Left ventricle myocardium superior (tissue), 1 donor: ENCODE measurements around the gene TSPAN32. TPM values are rescaled to one million over a fixed set of nuclear protein-coding genes. Genes with fewer than 3 reads are reported as not detected.

Source experiments
- ATAC-seq: fragments of 200-7000 bp; cut with Tn5 transposase; one replicate; pipeline ENCODE4 v1.9.1; 2020; ENCODE audit warnings: mild to moderate bottlenecking, moderate library complexity
- DNase-seq: peaks from one replicate; pipeline ENCODE4 v3.0.0-alpha.2; 2020
- intact Hi-C: fragments of 100-400 bp; cut with micrococcal nuclease; formaldehyde crosslinking; loops from one replicate; pipeline ENCODE4 v1.11.0; 2022
- total RNA-seq: library from RNA; stranded (reverse); fragmentation: NEBNext Ultra II Directional; extraction: Animal tissue kit (Norgen Biotek cat#: 25700); gene quantifications from one replicate; pipeline ENCODE4 v1.2.1, GENCODE V29; 2021
- donor health status: DM: no; HTN: yes; CAD: no; lungs with severe emphysema.

Gene TSPAN32
- total RNA-seq, 1 donor from 2014 or later = 19.9 TPM

GRCh38 chr11:2309251-2310072, 7.6 kb downstream of the TSPAN32 start:
- intact Hi-C loops = no loop called here
- DNase-seq = no peak
- ATAC-seq = no peak

GRCh38 chr11:2310073-2310785, 8.4 kb downstream of the TSPAN32 start:
- intact Hi-C loops = no loop called here
- DNase-seq (no peak), ATAC-seq (no peak)

GRCh38 chr11:2310786-2311352, 9.1 kb downstream of the TSPAN32 start:
- ATAC-seq (no peak), DNase-seq (no peak)
- intact Hi-C loops = no loop called here

GRCh38 chr11:2311353-2312133, 9.7 kb downstream of the TSPAN32 start:
- intact Hi-C loops = no loop called here
- DNase-seq = no peak
- ATAC-seq = no peak

GRCh38 chr11:2312232-2313042, 10.6 kb downstream of the TSPAN32 start:
- intact Hi-C loops = no loop called here
- DNase-seq = no peak
- no peak for ATAC-seq

- intact Hi-C loops = no loop called here
- ATAC-seq (peak; percentile 13), DNase-seq (peak; percentile 75)
Observed at GRCh38 chr11:2313051-2313951, 11.5 kb downstream of the TSPAN32 start.

GRCh38 chr11:2314136-2314524, 12.3 kb downstream of the TSPAN32 start:
- intact Hi-C loops = no loop called here
- DNase-seq = no peak
- ATAC-seq = no peak

- peak; percentile 88 for ATAC-seq
- intact Hi-C loops = no loop called here
- DNase-seq = peak; percentile 94
Observed at GRCh38 chr11:2314525-2315394, 12.9 kb downstream of the TSPAN32 start.

GRCh38 chr11:2315395-2316168, 13.8 kb downstream of the TSPAN32 start:
- intact Hi-C loops = no loop called here
- DNase-seq (no peak), ATAC-seq (peak; percentile 49)

- intact Hi-C loops = no loop called here
- DNase-seq = no peak
- no peak for ATAC-seq
Observed at GRCh38 chr11:2316169-2316962, 14.6 kb downstream of the TSPAN32 start.

- DNase-seq (no peak), ATAC-seq (no peak)
- intact Hi-C loops = no loop called here
Observed at GRCh38 chr11:2316963-2317244, 15.1 kb downstream of the TSPAN32 start.

- ATAC-seq (no peak), DNase-seq (no peak)
- intact Hi-C loops = no loop called here
Observed at GRCh38 chr11:2317354-2318050, 15.7 kb downstream of the TSPAN32 start.

GRCh38 chr11:2318123-2318522, 16.3 kb downstream of the TSPAN32 start:
- no peak for ATAC-seq
- intact Hi-C loops = no loop called here
- DNase-seq = no peak

GRCh38 chr11:2318707-2319106, 16.9 kb downstream of the TSPAN32 start:
- DNase-seq = no peak
- intact Hi-C loops = no loop called here

More at GRCh38 chr11:2318707-2319106, 16.9 kb downstream of the TSPAN32 start:
- ATAC-seq = no peak
